ENCODE measurements around the gene KCNN3. TPM values are rescaled to one million over a fixed set of nuclear protein-coding genes. Genes with fewer than 3 reads are reported as not detected.
"Not testable (repeated sequence)": the region's sequence is repeated elsewhere in the genome, so short reads cannot be mapped to it uniquely, and the experiment has no call there.

KCNN3 gene
- 1 to 10 TPM in 2 of 4 donors, under 1 TPM in 2; 0.24 to 2.4 (median 0.95) TPM for total RNA-seq

- no peak for TF ChIP-seq CTCF (IDR thresholded peaks at IDR 0.05)
- DNase-seq (ENCODE audit: low spot score) (peak; percentile 76), ATAC-seq (ENCODE audit: low FRiP score) (peak; percentile 94)
Measured at GRCh38 chr1:154870115-154870571, at the start of gene KCNN3. Gene KCNN3, minus strand, starts transcription at chr1:154870281. Its CDS starts 317 bp downstream, at chr1:154869964.

- no peak for DNase-seq (ENCODE audit: low spot score)
- ATAC-seq (ENCODE audit: low FRiP score), result no peak
- TF ChIP-seq CTCF (IDR thresholded peaks at IDR 0.05), result no peak
Measured at GRCh38 chr1:154913273-154913672, 43.2 kb upstream of the KCNN3 start.

- ATAC-seq (ENCODE audit: low FRiP score) (no peak), DNase-seq (ENCODE audit: low spot score) (no peak)
- TF ChIP-seq CTCF (IDR thresholded peaks at IDR 0.05), result no peak
Measured at GRCh38 chr1:154912755-154913154, 42.7 kb upstream of the KCNN3 start.

GRCh38 chr1:154911691-154912550 is 41.8 kb upstream of the KCNN3 start:
- DNase-seq (ENCODE audit: low spot score), result no peak
- no peak for TF ChIP-seq CTCF (IDR thresholded peaks at IDR 0.05)
- ATAC-seq (ENCODE audit: low FRiP score), result no peak

GRCh38 chr1:154910851-154911250 is 40.8 kb upstream of the KCNN3 start:
- no peak for DNase-seq (ENCODE audit: low spot score)
- no peak for TF ChIP-seq CTCF (IDR thresholded peaks at IDR 0.05)
- no peak for ATAC-seq (ENCODE audit: low FRiP score)

DNA sequence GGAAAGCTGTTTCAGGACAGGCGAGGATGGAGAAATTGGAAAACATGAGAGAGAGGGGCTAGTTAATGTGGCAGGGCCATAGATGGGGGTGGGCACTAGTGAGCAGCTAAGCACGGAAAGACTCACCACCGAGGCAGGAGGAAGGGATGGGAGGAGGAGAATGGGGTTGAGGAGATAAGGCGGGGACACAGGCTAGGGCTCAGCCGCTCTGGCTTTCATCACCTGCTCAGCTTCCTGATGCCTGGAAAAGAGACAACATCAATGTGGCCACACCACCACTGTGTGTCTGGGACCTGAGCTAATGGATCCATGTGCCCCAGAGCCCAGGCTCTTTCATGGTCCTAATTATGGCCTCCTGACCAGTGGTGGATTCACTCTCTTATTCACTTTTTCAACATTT is 38.9 kb upstream of the KCNN3 start:
- ATAC-seq (ENCODE audit: low FRiP score), result no peak
- DNase-seq (ENCODE audit: low spot score), result no peak
- TF ChIP-seq CTCF (IDR thresholded peaks at IDR 0.05), result no peak

- DNase-seq (ENCODE audit: low spot score); ATAC-seq (ENCODE audit: low FRiP score): not testable (repeated sequence)
Measured at GRCh38 chr1:154908129-154908528, 38.0 kb upstream of the KCNN3 start.
